Esophagus muscularis mucosa (tissue), 4 donors: ENCODE results near the gene AGBL2. TPM values are rescaled to one million over a fixed set of nuclear protein-coding genes. Genes with fewer than 3 reads are reported as not detected.

Source experiments
- DNase-seq: peaks from one replicate; pipeline ENCODE4 v3.0.0-alpha.2; 2017; ENCODE audit errors: extremely low spot score
- H3K27ac ChIP-seq, 4 donors: fragments of 200-600 bp; sonication (generic); replicated peaks in 1 of 4; 1 replicate in 3 of 4; 2 replicates in 1 of 4; pipeline ENCODE4 v1.5.1; 2016 to 2019; ENCODE audit warnings: mild to moderate bottlenecking in 1 of 4
- H3K27me3 ChIP-seq, 4 donors: fragments of 200-600 bp; sonication (generic); one replicate each; pipeline versions ENCODE4 v1.5.1 to v1.6.0; 2016 to 2019
- H3K36me3 ChIP-seq, 4 donors: fragments of 200-600 bp; sonication (generic); one replicate each; pipeline ENCODE4 v1.5.1; 2016 to 2019
- H3K4me1 ChIP-seq, 4 donors: fragments of 200-600 bp; sonication (generic); one replicate each; pipeline ENCODE4 v1.5.1; 2016 to 2019
- H3K4me3 ChIP-seq, 4 donors: fragments of 200-600 bp; sonication (generic); 1 replicate in 2 of 4; 2 replicates in 2 of 4; pipeline ENCODE4 v1.5.1; 2016 to 2019; ENCODE audit warnings: mild to moderate bottlenecking in 4 of 4, moderate library complexity in 1 of 4
- H3K9me3 ChIP-seq, 4 donors: fragments of 200-600 bp; sonication (generic); 1 replicate in 3 of 4; 2 replicates in 1 of 4; pipeline ENCODE4 v1.5.1; 2016 to 2019
- CTCF ChIP-seq, 3 experiments: fragments of 200-600 bp in 2 of 3; fragments of 450-650 bp in 1 of 3; sonication (generic) in 2 of 3; IDR thresholded peaks; one replicate each; pipeline ENCODE4 v1.5.1; 2017 to 2019; ENCODE audit warnings: antibody characterized with exemption in 3 of 3, mild to moderate bottlenecking in 2 of 3, moderate library complexity in 1 of 3
- EP300 ChIP-seq: sonication (generic); formaldehyde crosslinking; IDR thresholded peaks from one replicate; pipeline ENCODE4 v1.6.1; 2017; ENCODE audit warnings: antibody characterized with exemption
- POLR2A ChIP-seq: fragments of 450-650 bp; IDR thresholded peaks from one replicate; pipeline ENCODE4 v1.6.1; 2017; ENCODE audit warnings: antibody characterized with exemption, moderate library complexity, mild to moderate bottlenecking, low read depth
- POLR2AphosphoS5 ChIP-seq, 2 donors: sonication (generic); formaldehyde crosslinking; IDR thresholded peaks; one replicate each; pipeline ENCODE4 v1.6.1; 2017; ENCODE audit warnings: antibody characterized with exemption in 2 of 2
- WGBS: methylation state at CpG from one replicate; pipeline ENCODE4 v1.1.5; 2018; 5-methylcytosine and 5-hydroxymethylcytosine counted together
- intact Hi-C: fragments of 100-400 bp; cut with DNase I; formaldehyde crosslinking; loops from one replicate; pipeline ENCODE4 v1.15.1; 2023
- total RNA-seq, 4 donors: library from RNA; depleted of rRNA; stranded (reverse); fragments of >200 nt; gene quantifications; one replicate each; pipeline versions ENCODE4 v1.1.0 to v1.2.1, GENCODE V29; 2016

AGBL2 gene
- total RNA-seq, 4 donors from 2014 or later = 0.42 to 1.8 TPM; not detected in 2

GRCh38 chr11:47732271-47732670 lies 17.1 kb upstream of the AGBL2 start:
- no peak for DNase-seq
- Histone ChIP-seq H3K27me3 (no peaks in the 10 kb centered on the region), H3K36me3 (peaks cover 85 to 100% (median 99%) of the 10 kb centered on the region in 4 donors), H3K4me3 (no peak overlapping the region), H3K9me3 (no peaks in the 10 kb centered on the region), H3K27ac (no peak overlapping the region), H3K4me1 (peaks cover 0 to 12% (median 0%) of the 10 kb centered on the region in 4 donors)
- intact Hi-C loops = no loop called here
- 63% methylated on average over 10 of the region's 10 CpGs for WGBS
- TF ChIP-seq CTCF (IDR thresholded peaks at IDR 0.05) = no peak

DNA sequence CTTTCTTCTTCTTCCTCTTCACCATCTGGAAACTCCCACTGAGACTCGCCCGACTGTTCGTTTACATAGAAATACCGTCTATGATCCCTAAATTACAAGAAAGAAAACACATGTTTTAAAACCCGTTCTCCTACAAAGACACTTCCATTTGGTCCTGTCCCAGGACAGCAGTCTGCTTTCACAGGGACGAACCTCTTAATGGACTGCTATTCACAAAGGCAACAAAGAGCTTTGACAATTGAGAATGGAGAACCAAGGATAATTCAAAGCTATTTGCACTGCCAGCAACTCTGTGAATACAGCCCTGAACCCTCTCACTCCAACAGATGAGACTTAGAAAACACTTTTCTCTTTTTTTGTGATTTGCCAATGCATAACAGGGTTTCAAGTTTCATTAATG lies 16.3 kb upstream of the AGBL2 start:
- intact Hi-C loops = no loop called here

GRCh38 chr11:47726878-47727514 lies 11.8 kb upstream of the AGBL2 start:
- no peak for TF ChIP-seq EP300
- no peak for TF ChIP-seq CTCF (IDR thresholded peaks at IDR 0.05)
- TF ChIP-seq POLR2A = no peak
- TF ChIP-seq POLR2AphosphoS5 (IDR thresholded peaks at IDR 0.05) = no peak
- H3K36me3 ChIP-seq = peaks cover 71 to 100% (median 91%) of the 10 kb centered on the region in 4 donors
- intact Hi-C loops = loop anchor here (10.0 kb wide), 1 partner anchor 118 kb away; the partner anchor contains the start of gene NUP160
- no peak for DNase-seq
- H3K4me3 ChIP-seq = no peak overlapping the region
- 80% methylated on average over 12 of the region's 12 CpGs for WGBS
- no peaks in the 10 kb centered on the region for H3K27me3 ChIP-seq
- H3K27ac ChIP-seq = no peak overlapping the region
- H3K4me1 ChIP-seq = peaks cover 15 to 19% (median 17%) of the 10 kb centered on the region in 4 donors
- no peaks in the 10 kb centered on the region for H3K9me3 ChIP-seq

More for the DNA sequence above, 16.3 kb upstream of the AGBL2 start:
- Histone ChIP-seq H3K27me3 (no peaks in the 10 kb centered on the region), H3K4me1 (peaks cover 0 to 12% (median 0%) of the 10 kb centered on the region in 4 donors), H3K27ac (peak overlapping the region in 1 of 4 donors; percentile 10), H3K4me3 (no peak overlapping the region), H3K36me3 (peaks cover 85 to 100% (median 97%) of the 10 kb centered on the region in 4 donors), H3K9me3 (no peaks in the 10 kb centered on the region)
- DNase-seq = no peak
- no peak for TF ChIP-seq EP300
- no peak for TF ChIP-seq CTCF (IDR thresholded peaks at IDR 0.05)
- TF ChIP-seq POLR2A = no peak
- no peak for TF ChIP-seq POLR2AphosphoS5 (IDR thresholded peaks at IDR 0.05)
- 48% methylated on average over 6 of the region's 6 CpGs for WGBS

DNA sequence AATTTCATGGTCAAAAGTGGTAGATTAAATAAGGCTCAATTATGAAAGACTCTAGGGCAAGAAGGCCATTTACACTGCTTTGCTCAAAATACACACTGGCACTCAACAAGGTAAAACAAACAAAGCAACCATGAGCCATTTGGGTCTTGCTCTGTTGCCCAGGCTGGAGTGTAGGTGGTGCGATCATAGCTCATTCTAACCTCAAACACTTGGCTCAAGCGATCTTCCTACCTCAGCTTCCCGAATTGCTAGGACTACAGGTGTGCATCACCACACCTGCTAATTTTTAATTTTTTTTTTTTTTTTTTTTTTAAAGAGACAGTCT lies 10.9 kb upstream of the AGBL2 start:
- peaks cover 68 to 98% (median 88%) of the 10 kb centered on the region in 4 donors for H3K36me3 ChIP-seq
- no peak overlapping the region for H3K4me3 ChIP-seq
- TF ChIP-seq POLR2AphosphoS5 (IDR thresholded peaks at IDR 0.05) = no peak
- TF ChIP-seq CTCF (IDR thresholded peaks at IDR 0.05) = no peak
- no peak for TF ChIP-seq EP300
- TF ChIP-seq POLR2A = no peak
- no peak for DNase-seq
- no peaks in the 10 kb centered on the region for H3K27me3 ChIP-seq
- 90% methylated on average over 3 of the region's 3 CpGs for WGBS
- no peaks in the 10 kb centered on the region for H3K9me3 ChIP-seq
- H3K27ac ChIP-seq = no peak overlapping the region
- H3K4me1 ChIP-seq = peaks cover 10 to 19% (median 16%) of the 10 kb centered on the region in 4 donors
- intact Hi-C loops = loop anchor here (10.0 kb wide), 1 partner anchor 119 kb away; the partner anchor contains the start of gene NUP160
